GM12878 (cell line): ENCODE measurements around the gene GALK1. TPM values are rescaled to one million over a fixed set of nuclear protein-coding genes. Genes with fewer than 3 reads are reported as not detected.

Source experiments
- ATAC-seq: fragments of 200-7000 bp; cut with Tn5 transposase; 3 replicates; pipeline ENCODE4 v1.9.1; 2020; ENCODE audit warnings: mild to moderate bottlenecking, moderate library complexity
- BruUV-seq: library from RNA; stranded (reverse); fragments of 400-500 nt; replicated peaks from 2 replicates; lab custom pipeline; 2021; lab: Mats Ljungman, UMichigan
- CTCF ChIA-PET: fragments of 300-600 bp; sonication (Branson Sonifier 250); formaldehyde crosslinking; extraction: SDS; loops from one replicate; lab custom pipeline; 2021; ENCODE audit warnings: inconsistent platforms; lab: Yijun Ruan, JAX
- POLR2A ChIA-PET: fragments of 350-600 bp; formaldehyde crosslinking; extraction: SDS; loops from one replicate; lab custom pipeline; 2021; ENCODE audit warnings: inconsistent platforms; lab: Charles Lee
- RAD21 ChIA-PET: fragments of 300-600 bp; sonication (Branson Sonifier 250); formaldehyde crosslinking; loops from one replicate; lab custom pipeline; 2023; ENCODE audit warnings: antibody characterized with exemption; ENCODE audit not compliant: unreplicated experiment; lab: Charles Lee
- SMC1A ChIA-PET: fragments of 300-600 bp; sonication (Branson Sonifier 250); formaldehyde crosslinking; loops from one replicate; lab custom pipeline; 2023; ENCODE audit not compliant: unreplicated experiment, uncharacterized antibody; lab: Charles Lee
- DNase-seq: peaks from one replicate; pipeline ENCODE4 v3.0.0-alpha.2; 2011; ENCODE audit warnings: low read depth, low spot score
- FAIRE-seq: peaks from 3 replicates; lab custom pipeline; 2011; peaks lifted over from hg19 to GRCh38; lab: Jason Lieb, UNC
- H2AFZ ChIP-seq: 2 replicates; pipeline ENCODE4 v1.6.0; 2011; ENCODE audit warnings: low read depth, low read length, control low read depth; ENCODE audit not compliant: control insufficient read depth
- H3K27ac ChIP-seq: 2 replicates; pipeline ENCODE4 v1.5.1; 2011; ENCODE audit warnings: control low read depth; ENCODE audit not compliant: control insufficient read depth, insufficient read depth
- H3K27me3 ChIP-seq, 2 experiments: replicated peaks in 1 of 2; 2 replicates each; pipeline versions ENCODE4 v1.6.0 to v1.6.1; 2011; ENCODE audit warnings: low read length in 1 of 2; ENCODE audit not compliant: control insufficient read depth in 2 of 2, insufficient read depth in 2 of 2
- H3K36me3 ChIP-seq, 2 experiments: 2 replicates each; pipeline ENCODE4 v1.5.1; 2011; ENCODE audit warnings: low read length in 1 of 2; ENCODE audit not compliant: control insufficient read depth in 2 of 2, insufficient read depth in 2 of 2
- H3K4me1 ChIP-seq: 2 replicates; pipeline ENCODE4 v1.6.1; 2011; ENCODE audit warnings: mild to moderate bottlenecking, low read length, moderate library complexity, mixed read lengths; ENCODE audit not compliant: control insufficient read depth, insufficient read depth
- H3K4me2 ChIP-seq: 2 replicates; pipeline ENCODE4 v1.6.0; 2011; ENCODE audit warnings: control low read depth; ENCODE audit not compliant: control insufficient read depth, insufficient read depth
- H3K4me3 ChIP-seq: fragments of 200-600 bp; sonication (generic); 2 replicates; pipeline ENCODE4 v1.5.1; 2016
- H3K79me2 ChIP-seq: 2 replicates; pipeline ENCODE4 v1.6.0; 2011; ENCODE audit warnings: low read length; ENCODE audit not compliant: control insufficient read depth, insufficient read depth
- H3K9ac ChIP-seq: 2 replicates; pipeline ENCODE4 v1.8.0; 2011; ENCODE audit warnings: low read length, control low read depth, mixed read lengths; ENCODE audit not compliant: control insufficient read depth, insufficient read depth
- H3K9me3 ChIP-seq: replicated peaks from 3 replicates; pipeline ENCODE4 v1.5.1; 2011; ENCODE audit warnings: mild to moderate bottlenecking, low read length; ENCODE audit not compliant: control insufficient read depth, insufficient read depth
- H4K20me1 ChIP-seq: 2 replicates; pipeline ENCODE4 v1.6.0; 2011; ENCODE audit not compliant: control insufficient read depth, insufficient read depth
- ESRRA ChIP-seq: IDR thresholded peaks from 2 replicates; pipeline ENCODE4 v1.6.1; 2012; ENCODE audit warnings: mild to moderate bottlenecking, low read length, improper control_type of control experiment
- NR2C2 ChIP-seq: IDR thresholded peaks from 2 replicates; pipeline ENCODE4 v1.6.1; 2011; ENCODE audit warnings: borderline replicate concordance, low read depth; ENCODE audit not compliant: control insufficient read depth, insufficient read length
- PAX5 ChIP-seq: IDR thresholded peaks from 2 replicates; pipeline ENCODE4 v1.6.1; 2011; ENCODE audit warnings: low read depth, low read length, borderline replicate concordance
- POLR2A ChIP-seq: IDR thresholded peaks from 2 replicates; pipeline ENCODE4 v1.6.1; 2011; ENCODE audit warnings: low read depth, mild to moderate bottlenecking, low read length
- RAD21 ChIP-seq: IDR thresholded peaks from 2 replicates; pipeline ENCODE4 v1.6.1; 2011; ENCODE audit warnings: mild to moderate bottlenecking, low read depth, low read length, moderate library complexity; ENCODE audit not compliant: insufficient read depth
- SMAD1 ChIP-seq: fragments of 450-650 bp; IDR thresholded peaks from 2 replicates; pipeline ENCODE4 v1.6.1; 2018; ENCODE audit warnings: mild to moderate bottlenecking, low read depth; ENCODE audit not compliant: partially characterized antibody
- SPI1 ChIP-seq: IDR thresholded peaks from 2 replicates; pipeline ENCODE4 v1.6.1; 2011; ENCODE audit warnings: low read depth, mild to moderate bottlenecking, low read length, moderate library complexity, borderline replicate concordance; ENCODE audit not compliant: insufficient read depth
- TCF12 ChIP-seq: IDR thresholded peaks from 2 replicates; pipeline ENCODE4 v1.6.1; 2011; ENCODE audit warnings: low read depth, mild to moderate bottlenecking, low read length
- WGBS: methylation state at CpG from one replicate; pipeline ENCODE4 v1.1.6; 2016; ENCODE audit warnings: low lambda C conversion rate; ENCODE audit not compliant: insufficient replicate concordance, insufficient coverage; ENCODE audit errors: missing lambda C conversion rate; 5-methylcytosine and 5-hydroxymethylcytosine counted together
- in situ Hi-C: fragments of 300-500 bp; cut with MboI; formaldehyde crosslinking; loops from 9 replicates; pipeline ENCODE4 v1.14.3; 2018; ENCODE audit warnings: mixed read lengths
- intact Hi-C: fragments of 100-400 bp; cut with micrococcal nuclease; formaldehyde crosslinking; loops from one replicate; pipeline ENCODE4 v1.14.2; 2022; ENCODE audit not compliant: unreplicated experiment
- polyA plus RNA-seq, 11 experiments: library from polyadenylated mRNA; depleted of rRNA in 4 of 11; unstranded in 6 of 11; stranded (reverse) in 5 of 11; fragments of >200 nt; fragmentation: Nextera tagmentation in 4 of 11; fragmentation: Illumina TruSeq in 1 of 11; extraction: Ambion mirVana in 4 of 11; extraction: Trizol in 1 of 11; gene quantifications; 1 replicate in 1 of 11; 2 replicates in 10 of 11; pipeline versions ENCODE4 v1.2.1 to v1.2.3, GENCODE V29; 2011 to 2016; ENCODE audit warnings: inconsistent platforms in 2 of 11, missing spikeins in 2 of 11, low read depth in 1 of 11
- total RNA-seq, 4 experiments: library from RNA; depleted of rRNA in 3 of 4; stranded (reverse); fragments of >200 nt in 3 of 4; fragmentation: Illumina TruSeq in 1 of 4; extraction: Trizol in 1 of 4; gene quantifications; 2 replicates each; pipeline versions ENCODE4 v1.2.1 to v1.2.3, GENCODE V29; 2013 to 2021
- TF ChIP-seq, protein P1 (sequence below), 3 experiments: IDR thresholded peaks in 2 of 3; conservative IDR thresholded peaks in 1 of 3; 2 replicates each; pipeline ENCODE4 v1.5.1; 2011; ENCODE audit warnings: low read depth in 3 of 3, low read length in 3 of 3, mild to moderate bottlenecking in 3 of 3, control low read depth in 2 of 3, moderate library complexity in 2 of 3, inconsistent platforms in 1 of 3, mixed read lengths in 1 of 3; ENCODE audit not compliant: control insufficient read depth in 2 of 3, insufficient read depth in 1 of 3; ENCODE audit errors: extremely low read depth in 1 of 3
- TF ChIP-seq, protein P2 (sequence below): fragments of 450-650 bp; IDR thresholded peaks from 2 replicates; pipeline ENCODE4 v1.6.1; 2017; ENCODE audit warnings: mild to moderate bottlenecking, moderate library complexity

Gene GALK1
- total and polyA plus RNA-seq, 10 of the 15 experiments (the other 5 are each of a cell fraction or from before 2014, with no cell fraction given) = 0.21 to 43.8 (median 21.4) TPM

DNA sequence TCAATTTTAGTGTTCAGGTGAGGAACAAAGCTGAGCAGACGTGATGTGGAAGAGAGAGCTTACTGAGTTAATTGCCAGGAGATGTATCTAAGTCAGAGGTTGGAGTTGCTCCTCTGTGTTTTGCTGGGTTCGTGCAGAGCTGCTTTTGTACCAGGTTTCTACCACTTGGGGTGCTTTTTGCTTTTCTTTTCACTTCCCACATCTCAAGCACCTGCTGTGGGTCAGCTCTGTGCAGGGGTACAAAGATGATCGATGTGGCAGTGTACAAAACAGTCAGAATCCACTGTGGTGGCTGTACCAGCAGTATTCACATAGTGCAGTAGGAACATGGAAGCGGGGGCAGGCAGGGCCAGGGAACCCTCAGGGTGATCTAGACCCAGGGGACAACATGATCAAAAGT, 34.4 kb upstream of the GALK1 start:
- no peaks in the 10 kb centered on the region for H3K27me3 ChIP-seq
- TF ChIP-seq SMAD1 (no peak), ESRRA (no peak), NR2C2 (no peak), SPI1 (peak; percentile 26; the same call in 1 of the 2 replicates), POLR2A (no peak), PAX5 (no peak), RAD21 (0 out of 2 replicates have a peak, but pooled peaks have one; percentile 9), TCF12 (0 out of 2 replicates have a peak, but pooled peaks have one; percentile 30)
- TF ChIP-seq, protein P1, sequence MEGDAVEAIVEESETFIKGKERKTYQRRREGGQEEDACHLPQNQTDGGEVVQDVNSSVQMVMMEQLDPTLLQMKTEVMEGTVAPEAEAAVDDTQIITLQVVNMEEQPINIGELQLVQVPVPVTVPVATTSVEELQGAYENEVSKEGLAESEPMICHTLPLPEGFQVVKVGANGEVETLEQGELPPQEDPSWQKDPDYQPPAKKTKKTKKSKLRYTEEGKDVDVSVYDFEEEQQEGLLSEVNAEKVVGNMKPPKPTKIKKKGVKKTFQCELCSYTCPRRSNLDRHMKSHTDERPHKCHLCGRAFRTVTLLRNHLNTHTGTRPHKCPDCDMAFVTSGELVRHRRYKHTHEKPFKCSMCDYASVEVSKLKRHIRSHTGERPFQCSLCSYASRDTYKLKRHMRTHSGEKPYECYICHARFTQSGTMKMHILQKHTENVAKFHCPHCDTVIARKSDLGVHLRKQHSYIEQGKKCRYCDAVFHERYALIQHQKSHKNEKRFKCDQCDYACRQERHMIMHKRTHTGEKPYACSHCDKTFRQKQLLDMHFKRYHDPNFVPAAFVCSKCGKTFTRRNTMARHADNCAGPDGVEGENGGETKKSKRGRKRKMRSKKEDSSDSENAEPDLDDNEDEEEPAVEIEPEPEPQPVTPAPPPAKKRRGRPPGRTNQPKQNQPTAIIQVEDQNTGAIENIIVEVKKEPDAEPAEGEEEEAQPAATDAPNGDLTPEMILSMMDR (IDR thresholded peaks at IDR 0.05 in 2 of 3, conservative IDR thresholded peaks at IDR 0.05 in 1 of 3; ENCODE audit: control insufficient read depth in 2 of 3, extremely low read depth in 1 of 3, insufficient read depth in 1 of 3, low read depth in 3 of 3, low read length in 3 of 3) = 0 out of 6 replicates have a peak, but pooled peaks of 1 of the 3 experiments have one; percentile 14
- TF ChIP-seq, protein P2, sequence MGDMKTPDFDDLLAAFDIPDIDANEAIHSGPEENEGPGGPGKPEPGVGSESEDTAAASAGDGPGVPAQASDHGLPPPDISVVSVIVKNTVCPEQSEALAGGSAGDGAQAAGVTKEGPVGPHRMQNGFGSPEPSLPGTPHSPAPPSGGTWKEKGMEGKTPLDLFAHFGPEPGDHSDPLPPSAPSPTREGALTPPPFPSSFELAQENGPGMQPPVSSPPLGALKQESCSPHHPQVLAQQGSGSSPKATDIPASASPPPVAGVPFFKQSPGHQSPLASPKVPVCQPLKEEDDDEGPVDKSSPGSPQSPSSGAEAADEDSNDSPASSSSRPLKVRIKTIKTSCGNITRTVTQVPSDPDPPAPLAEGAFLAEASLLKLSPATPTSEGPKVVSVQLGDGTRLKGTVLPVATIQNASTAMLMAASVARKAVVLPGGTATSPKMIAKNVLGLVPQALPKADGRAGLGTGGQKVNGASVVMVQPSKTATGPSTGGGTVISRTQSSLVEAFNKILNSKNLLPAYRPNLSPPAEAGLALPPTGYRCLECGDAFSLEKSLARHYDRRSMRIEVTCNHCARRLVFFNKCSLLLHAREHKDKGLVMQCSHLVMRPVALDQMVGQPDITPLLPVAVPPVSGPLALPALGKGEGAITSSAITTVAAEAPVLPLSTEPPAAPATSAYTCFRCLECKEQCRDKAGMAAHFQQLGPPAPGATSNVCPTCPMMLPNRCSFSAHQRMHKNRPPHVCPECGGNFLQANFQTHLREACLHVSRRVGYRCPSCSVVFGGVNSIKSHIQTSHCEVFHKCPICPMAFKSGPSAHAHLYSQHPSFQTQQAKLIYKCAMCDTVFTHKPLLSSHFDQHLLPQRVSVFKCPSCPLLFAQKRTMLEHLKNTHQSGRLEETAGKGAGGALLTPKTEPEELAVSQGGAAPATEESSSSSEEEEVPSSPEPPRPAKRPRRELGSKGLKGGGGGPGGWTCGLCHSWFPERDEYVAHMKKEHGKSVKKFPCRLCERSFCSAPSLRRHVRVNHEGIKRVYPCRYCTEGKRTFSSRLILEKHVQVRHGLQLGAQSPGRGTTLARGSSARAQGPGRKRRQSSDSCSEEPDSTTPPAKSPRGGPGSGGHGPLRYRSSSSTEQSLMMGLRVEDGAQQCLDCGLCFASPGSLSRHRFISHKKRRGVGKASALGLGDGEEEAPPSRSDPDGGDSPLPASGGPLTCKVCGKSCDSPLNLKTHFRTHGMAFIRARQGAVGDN = no peak
- TF ChIP-seq, all 136 proteins: peak for 4
- no peak for DNase-seq
- SMC1A ChIA-PET = interaction anchor here (0.6 to 1.3 kb wide), 3 partner anchors 10 to 22 kb away, joined by 3 read pairs; no protein-coding TSS in a partner anchor
- intact Hi-C loops (no loop called here), in situ Hi-C loops (no loop called here)
- H4K20me1 ChIP-seq = no peaks in the 10 kb centered on the region
- H3K4me3 ChIP-seq = no peak overlapping the region
- POLR2A ChIA-PET = interaction anchor here (0.6 to 1.2 kb wide), 4 partner anchors 18 to 46 kb away, joined by 3 to 4 read pairs (median 4); no protein-coding TSS in a partner anchor
- WGBS = 78% methylated on average over 4 of the region's 4 CpGs
- H2AFZ ChIP-seq = no peak overlapping the region
- H3K9ac ChIP-seq = no peak overlapping the region
- CTCF ChIA-PET = interaction anchor here (0.9 to 1.4 kb wide), 6 partner anchors 27 to 97 kb away, joined by 3 to 6 read pairs (median 4); partner anchors contain the start of gene GALK1
- H3K4me2 ChIP-seq = no peak overlapping the region
- FAIRE-seq = no peak
- BruUV-seq = no TSS peak
- peaks cover 5% of the 10 kb centered on the region for H3K79me2 ChIP-seq
- RAD21 ChIA-PET = interaction anchor here (1.0 kb wide), 1 partner anchor 14 kb away, joined by 5 read pairs; no protein-coding TSS in a partner anchor
- peak; percentile 66 for ATAC-seq
- H3K4me1 ChIP-seq = no peaks in the 10 kb centered on the region; the same call in 1 of the 2 replicates
- no peaks in the 10 kb centered on the region for H3K9me3 ChIP-seq
- no peak overlapping the region for H3K27ac ChIP-seq
- peaks cover 3 to 9% of the 10 kb centered on the region in 2 experiments for H3K36me3 ChIP-seq
